Measurements from ENCODE around the gene CEACAM21.

- TF ChIP-seq CTCF (IDR thresholded peaks at IDR 0.05) (no peak), POLR2A (IDR thresholded peaks at IDR 0.05) (no peak)
Observed at GRCh38 chr19:41587101-41587837, 11.3 kb downstream of the CEACAM21 start.

Measured in testis (tissue), 2 donors.